Tibial nerve (tissue), 4 donors: ENCODE data around the gene L3HYPDH.

Experiments
- CTCF ChIP-seq, 5 experiments: fragments of 200-600 bp in 3 of 5; fragments of 450-650 bp in 2 of 5; sonication (generic) in 3 of 5; IDR thresholded peaks; one replicate each; pipeline ENCODE4 v1.5.1; 2016 to 2019; ENCODE audit warnings: antibody characterized with exemption in 5 of 5, mild to moderate bottlenecking in 3 of 5, moderate library complexity in 2 of 5
- EP300 ChIP-seq, 2 donors: sonication (generic); formaldehyde crosslinking; IDR thresholded peaks; one replicate each; pipeline ENCODE4 v1.6.1; 2017; ENCODE audit warnings: antibody characterized with exemption in 2 of 2, mild to moderate bottlenecking in 1 of 2
- POLR2A ChIP-seq, 2 donors: fragments of 450-650 bp; IDR thresholded peaks; one replicate each; pipeline ENCODE4 v1.6.1; 2017; ENCODE audit warnings: antibody characterized with exemption in 2 of 2, mild to moderate bottlenecking in 2 of 2, moderate library complexity in 2 of 2

GRCh38 chr14:59458486-59458885 lies 25.7 kb downstream of the L3HYPDH start:
- TF ChIP-seq CTCF (IDR thresholded peaks at IDR 0.05) (no peak), POLR2A (IDR thresholded peaks at IDR 0.05) (no peak), EP300 (IDR thresholded peaks at IDR 0.05) (no peak)
